Natural killer cell (primary cell): ENCODE results near the gene LRRC53. TPM values are rescaled to one million over a fixed set of nuclear protein-coding genes. Genes with fewer than 3 reads are reported as not detected.

ENCODE experiments used
- ATAC-seq, 3 donors: fragments of 150-1000 bp in 2 of 3; fragments of 200-7000 bp in 1 of 3; cut with Tn5 transposase; 1 replicate in 1 of 3; 2 replicates in 2 of 3; pipeline ENCODE4 v1.10.0; 2021; ENCODE audit warnings: mild to moderate bottlenecking in 2 of 3, moderate library complexity in 2 of 3
- DNase-seq, 2 donors: peaks; one replicate each; pipeline versions ENCODE4 v3.0.0 to v3.0.0-alpha.2; 2013 to 2021; ENCODE audit warnings: mixed read lengths in 1 of 2
- H3K27ac ChIP-seq: one replicate; pipeline ENCODE4 v1.5.1; 2013; ENCODE audit warnings: mild to moderate bottlenecking, low read length
- H3K27me3 ChIP-seq: one replicate; pipeline ENCODE4 v1.6.1; 2013; ENCODE audit warnings: low read length; ENCODE audit not compliant: control insufficient read depth, insufficient read depth
- H3K36me3 ChIP-seq: one replicate; pipeline ENCODE4 v1.6.1; 2013; ENCODE audit warnings: low read length; ENCODE audit not compliant: control insufficient read depth, insufficient read depth
- H3K4me1 ChIP-seq: one replicate; pipeline ENCODE4 v1.6.1; 2013; ENCODE audit warnings: low read length; ENCODE audit not compliant: control insufficient read depth, insufficient read depth
- H3K4me3 ChIP-seq: one replicate; pipeline ENCODE4 v1.5.1; 2013; ENCODE audit warnings: low read length
- H3K9me3 ChIP-seq: one replicate; pipeline ENCODE4 v1.6.1; 2013; ENCODE audit warnings: low read length; ENCODE audit not compliant: control insufficient read depth, insufficient read depth
- H3K27ac Mint-ChIP-seq, 2 donors: one replicate each; pipeline ENCODE4 v1.8.0; 2022; ENCODE audit warnings: mild to moderate bottlenecking in 2 of 2, mixed read lengths in 2 of 2, moderate library complexity in 1 of 2
- H3K27me3 Mint-ChIP-seq, 2 donors: one replicate each; pipeline ENCODE4 v1.8.0; 2022; ENCODE audit warnings: low read depth in 2 of 2, mixed read lengths in 2 of 2
- H3K36me3 Mint-ChIP-seq: one replicate; pipeline ENCODE4 v1.8.0; 2022; ENCODE audit warnings: mixed read lengths
- H3K4me1 Mint-ChIP-seq, 2 donors: one replicate each; pipeline ENCODE4 v1.8.0; 2022; ENCODE audit warnings: mixed read lengths in 2 of 2
- H3K4me3 Mint-ChIP-seq: one replicate; pipeline ENCODE4 v1.8.0; 2022; ENCODE audit warnings: mild to moderate bottlenecking, moderate library complexity, mixed read lengths
- H3K9me3 Mint-ChIP-seq, 2 donors: one replicate each; pipeline ENCODE4 v1.8.0; 2022; ENCODE audit warnings: mixed read lengths in 2 of 2
- CTCF ChIP-seq: fragments of 200-600 bp; IDR thresholded peaks from one replicate; pipeline ENCODE4 v1.8.0; 2022; ENCODE audit warnings: antibody characterized with exemption
- WGBS: methylation state at CpG from one replicate; pipeline ENCODE4 v1.1.7; 2013; ENCODE audit warnings: missing lambda C conversion rate; ENCODE audit not compliant: insufficient coverage; 5-methylcytosine and 5-hydroxymethylcytosine counted together
- intact Hi-C: fragments of 100-400 bp; cut with micrococcal nuclease; formaldehyde crosslinking; loops from one replicate; pipeline ENCODE4 v1.14.2; 2022
- total RNA-seq, 4 donors: library from RNA; stranded (reverse); fragments of 120-200 nt in 1 of 4; gene quantifications; one replicate each; pipeline versions ENCODE4 v1.2.3 to v1.2.4, GENCODE V29; 2013 to 2022

Gene LRRC53
- total RNA-seq, 3 donors from 2014 or later (not counting 1 experiment from before 2014, with no cell fraction given): not detected

- H3K36me3 ChIP-seq: no peaks in the 10 kb centered on the region
- H3K4me3 ChIP-seq: no peak overlapping the region
- no peaks in the 10 kb centered on the region for H3K9me3 ChIP-seq
- intact Hi-C loops: no loop called here
- H3K36me3 Mint-ChIP-seq: no peaks in the 10 kb centered on the region
- no peak for TF ChIP-seq CTCF
- H3K27me3 Mint-ChIP-seq: no peaks in the 10 kb centered on the region
- H3K4me3 Mint-ChIP-seq: no peak overlapping the region
- H3K27ac Mint-ChIP-seq: no peak overlapping the region
- H3K4me1 ChIP-seq: no peaks in the 10 kb centered on the region
- H3K27me3 ChIP-seq: no peaks in the 10 kb centered on the region
- peaks cover 5 to 11% of the 10 kb centered on the region in 2 donors for H3K9me3 Mint-ChIP-seq
- DNase-seq (no peak), ATAC-seq (no peak)
- H3K4me1 Mint-ChIP-seq: no peaks in the 10 kb centered on the region
- H3K27ac ChIP-seq: no peak overlapping the region
These were observed 57.0 kb downstream of the LRRC53 start for GRCh38 chr1:74455390-74455789.

GRCh38 chr1:74453277-74453676 is 59.1 kb downstream of the LRRC53 start:
- Histone ChIP-seq H3K4me3 (no peak overlapping the region), H3K27me3 (no peaks in the 10 kb centered on the region)
- 84% methylated on average over 2 of the region's 2 CpGs for WGBS

GRCh38 chr1:74452035-74452434 is 60.4 kb downstream of the LRRC53 start:
- intact Hi-C loops: no loop called here
- no peaks in the 10 kb centered on the region for H3K9me3 ChIP-seq
- 72% methylated on average over 1 of the region's 1 CpG for WGBS
- Mint-ChIP-seq H3K27ac (no peak overlapping the region), H3K27me3 (no peaks in the 10 kb centered on the region), H3K4me1 (no peaks in the 10 kb centered on the region), H3K9me3 (peaks cover 5 to 8% of the 10 kb centered on the region in 2 donors), H3K4me3 (no peak overlapping the region), H3K36me3 (no peaks in the 10 kb centered on the region)
- no peak for TF ChIP-seq CTCF
- H3K27ac ChIP-seq: no peak overlapping the region
- no peaks in the 10 kb centered on the region for H3K27me3 ChIP-seq
- H3K4me3 ChIP-seq: no peak overlapping the region
- DNase-seq: no peak
- H3K4me1 ChIP-seq: no peaks in the 10 kb centered on the region
- H3K36me3 ChIP-seq: no peaks in the 10 kb centered on the region
- no peak for ATAC-seq

More at GRCh38 chr1:74453277-74453676, 59.1 kb downstream of the LRRC53 start:
- Mint-ChIP-seq H3K4me3 (no peak overlapping the region), H3K27me3 (no peaks in the 10 kb centered on the region), H3K4me1 (no peaks in the 10 kb centered on the region), H3K36me3 (no peaks in the 10 kb centered on the region), H3K9me3 (peaks cover 5 to 8% of the 10 kb centered on the region in 2 donors), H3K27ac (no peak overlapping the region)
- no peaks in the 10 kb centered on the region for H3K4me1 ChIP-seq
- TF ChIP-seq CTCF: no peak
- no peak overlapping the region for H3K27ac ChIP-seq
- intact Hi-C loops: no loop called here
- no peaks in the 10 kb centered on the region for H3K9me3 ChIP-seq
- no peaks in the 10 kb centered on the region for H3K36me3 ChIP-seq
- no peak for ATAC-seq
- DNase-seq: no peak

GRCh38 chr1:74437035-74437434 is 75.4 kb downstream of the LRRC53 start:
- 100% methylated on average over 1 of the region's 1 CpG for WGBS
- no peak for TF ChIP-seq CTCF
- intact Hi-C loops: no loop called here
- no peaks in the 10 kb centered on the region for H3K36me3 Mint-ChIP-seq
- peaks cover 11 to 12% of the 10 kb centered on the region in 2 donors for H3K9me3 Mint-ChIP-seq
- Histone ChIP-seq H3K4me3 (no peak overlapping the region), H3K36me3 (no peaks in the 10 kb centered on the region), H3K9me3 (no peaks in the 10 kb centered on the region), H3K27ac (no peak overlapping the region), H3K4me1 (no peaks in the 10 kb centered on the region), H3K27me3 (no peaks in the 10 kb centered on the region)
- no peak overlapping the region for H3K4me3 Mint-ChIP-seq
- H3K27ac Mint-ChIP-seq: no peak overlapping the region
- ATAC-seq (no peak), DNase-seq (no peak)
- H3K27me3 Mint-ChIP-seq: no peaks in the 10 kb centered on the region
- no peaks in the 10 kb centered on the region for H3K4me1 Mint-ChIP-seq
